ENCODE results near the gene CNTN1.

The CNTN1 gene

DNA sequence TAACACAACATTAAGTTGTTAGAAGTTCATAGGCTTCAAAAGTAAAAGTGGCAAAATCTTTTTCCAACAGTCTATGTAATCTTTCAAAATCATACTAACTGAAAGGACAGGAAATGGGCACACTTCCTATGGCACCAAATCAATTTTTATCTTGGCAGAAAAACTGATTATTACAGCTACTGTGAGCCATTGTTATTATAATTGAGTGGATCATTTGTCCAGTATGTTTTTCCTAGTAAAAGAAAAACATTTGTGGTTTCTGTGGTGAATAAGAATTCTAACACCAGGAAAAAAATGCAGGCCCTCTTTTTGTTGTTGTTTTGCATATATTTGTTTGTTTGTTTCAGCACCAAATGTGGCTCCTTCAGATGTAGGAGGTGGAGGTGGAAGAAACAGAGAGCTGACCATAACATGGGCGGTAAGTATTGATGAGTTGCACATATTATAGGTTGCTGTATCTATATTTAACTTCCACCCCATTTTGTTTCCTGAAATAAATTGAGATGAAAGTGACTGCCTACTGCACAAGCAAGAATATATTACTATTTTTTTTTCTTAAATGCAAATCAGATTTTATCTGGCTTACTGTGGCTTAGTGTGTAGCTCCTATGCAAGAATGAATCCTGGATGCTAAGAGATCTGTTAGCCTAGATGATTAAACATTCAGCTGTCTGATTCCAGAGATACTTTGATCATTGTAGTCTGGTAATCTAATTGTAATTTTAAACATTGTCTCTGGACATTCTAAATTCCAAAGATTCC, 321.8 kb downstream of the CNTN1 start:
- no peak for TF ChIP-seq JUND (IDR thresholded peaks at IDR 0.05; ENCODE audit: low read depth)
- no peak for DNase-seq (ENCODE audit: low read depth in 1 of 2, low spot score in 1 of 2)
- in situ Hi-C loops (cut with HindIII; ENCODE audit: low pct_unique_long_range_greater_than_20kb, low sequenced_read_pairs) = no loop called here

DNA sequence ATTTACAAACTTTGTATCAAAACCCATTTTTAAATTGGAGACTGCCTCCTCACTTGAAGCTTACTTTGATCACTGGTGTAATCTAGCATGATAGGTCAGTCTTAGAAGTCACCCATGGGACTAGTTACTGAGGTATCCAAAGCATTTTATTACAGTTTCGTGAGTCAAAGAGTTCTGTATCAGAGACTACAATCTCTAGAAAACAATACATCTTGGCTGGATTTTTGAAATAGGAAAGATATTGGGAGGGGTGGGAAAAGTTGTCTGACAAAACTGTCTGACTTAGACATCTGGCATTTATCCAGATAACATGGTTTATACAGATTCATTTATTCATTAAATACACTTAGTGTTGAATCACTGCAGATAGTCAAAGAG, 322.4 kb downstream of the CNTN1 start:
- no peak for TF ChIP-seq JUND (IDR thresholded peaks at IDR 0.05; ENCODE audit: low read depth)
- in situ Hi-C loops (cut with HindIII; ENCODE audit: low pct_unique_long_range_greater_than_20kb, low sequenced_read_pairs) = no loop called here
- DNase-seq (ENCODE audit: low read depth in 1 of 2, low spot score in 1 of 2) = no peak

DNA sequence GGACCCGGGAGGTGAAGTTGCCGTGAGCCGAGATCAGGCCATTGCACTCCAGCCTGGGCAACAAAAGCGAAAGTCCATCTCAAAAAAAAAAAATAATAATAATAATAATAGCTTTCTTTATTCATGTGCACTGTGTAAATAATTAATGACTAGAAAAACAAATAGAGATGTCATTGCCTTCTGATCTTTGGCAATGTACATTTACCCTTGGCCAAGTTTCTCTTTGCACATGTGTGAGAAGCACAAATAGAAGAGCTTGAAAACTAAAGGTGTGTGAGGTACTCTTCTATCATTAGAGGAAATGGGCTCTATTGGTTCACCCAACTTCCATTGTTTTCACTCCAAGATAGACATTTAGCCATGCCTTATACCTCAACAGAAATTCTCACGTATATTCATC, 325.8 kb downstream of the CNTN1 start:
- TF ChIP-seq JUND (IDR thresholded peaks at IDR 0.05; ENCODE audit: low read depth) = no peak
- no peak for DNase-seq (ENCODE audit: low read depth in 1 of 2, low spot score in 1 of 2)
- in situ Hi-C loops (cut with HindIII; ENCODE audit: low pct_unique_long_range_greater_than_20kb, low sequenced_read_pairs) = no loop called here

DNA sequence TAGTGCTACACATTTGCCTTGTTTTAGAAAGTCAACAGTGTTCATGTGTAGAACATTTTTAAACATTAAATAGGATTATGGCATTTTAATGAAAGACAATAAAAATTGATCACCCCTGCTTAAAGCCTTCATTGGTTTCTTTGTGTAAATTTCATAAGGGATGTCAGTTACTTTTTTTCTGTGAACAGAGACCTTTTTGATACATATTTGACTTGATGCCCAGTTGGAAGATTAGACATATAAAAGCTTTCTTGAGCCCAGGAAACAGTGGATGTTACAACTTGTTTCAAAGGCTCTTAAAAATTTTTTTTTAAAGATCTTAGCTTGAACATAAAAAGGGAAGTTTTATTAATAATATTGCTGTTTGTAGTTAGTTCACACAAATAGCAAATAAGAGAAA, 327.2 kb downstream of the CNTN1 start:
- no peak for DNase-seq (ENCODE audit: low read depth in 1 of 2, low spot score in 1 of 2)
- no peak for TF ChIP-seq JUND (IDR thresholded peaks at IDR 0.05; ENCODE audit: low read depth)
- in situ Hi-C loops (cut with HindIII; ENCODE audit: low pct_unique_long_range_greater_than_20kb, low sequenced_read_pairs) = no loop called here

DNA sequence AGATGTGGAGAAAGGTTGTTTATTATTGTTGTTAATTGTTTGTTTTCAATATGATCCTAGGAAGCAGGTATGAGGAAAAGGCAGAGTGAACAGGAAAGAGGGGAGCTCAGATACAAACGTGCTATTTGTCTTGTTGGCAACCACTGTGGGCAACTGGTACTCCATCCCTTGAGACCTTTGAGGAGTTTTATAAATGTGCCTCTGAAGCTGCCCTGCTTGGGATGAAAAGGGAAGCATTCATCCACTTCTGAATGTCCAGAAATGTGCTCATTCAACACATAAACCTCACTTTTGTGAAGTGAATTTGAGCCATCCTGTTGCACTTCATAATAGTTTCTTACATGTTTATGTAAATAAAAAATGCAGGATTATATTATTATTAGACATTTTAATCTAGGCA, 331.6 kb downstream of the CNTN1 start:
- TF ChIP-seq JUND (IDR thresholded peaks at IDR 0.05; ENCODE audit: low read depth) = no peak
- in situ Hi-C loops (cut with HindIII; ENCODE audit: low pct_unique_long_range_greater_than_20kb, low sequenced_read_pairs) = no loop called here
- no peak for DNase-seq (ENCODE audit: low read depth in 1 of 2, low spot score in 1 of 2)

DNA sequence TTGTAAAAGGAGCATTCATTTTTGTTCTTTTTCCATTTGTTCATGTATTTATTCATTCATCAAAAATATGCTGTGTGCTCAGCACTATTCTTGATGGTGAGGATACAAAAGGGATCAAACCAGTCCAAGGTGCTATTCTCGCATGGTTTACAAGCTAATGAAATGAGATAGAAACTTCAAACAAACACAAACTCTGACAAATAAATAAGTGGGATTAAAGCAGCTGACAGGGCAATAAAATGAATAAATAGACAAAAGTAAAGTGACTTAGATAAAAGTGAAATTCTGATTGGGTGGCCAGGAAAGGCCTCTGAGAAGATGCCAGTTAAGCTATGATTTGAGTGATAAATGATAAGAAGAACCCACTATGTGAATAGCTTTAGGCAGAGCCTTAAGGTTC, 333.9 kb downstream of the CNTN1 start:
- TF ChIP-seq JUND (IDR thresholded peaks at IDR 0.05; ENCODE audit: low read depth) = no peak
- no peak for DNase-seq (ENCODE audit: low read depth in 1 of 2, low spot score in 1 of 2)
- in situ Hi-C loops (cut with HindIII; ENCODE audit: low pct_unique_long_range_greater_than_20kb, low sequenced_read_pairs) = no loop called here

DNA sequence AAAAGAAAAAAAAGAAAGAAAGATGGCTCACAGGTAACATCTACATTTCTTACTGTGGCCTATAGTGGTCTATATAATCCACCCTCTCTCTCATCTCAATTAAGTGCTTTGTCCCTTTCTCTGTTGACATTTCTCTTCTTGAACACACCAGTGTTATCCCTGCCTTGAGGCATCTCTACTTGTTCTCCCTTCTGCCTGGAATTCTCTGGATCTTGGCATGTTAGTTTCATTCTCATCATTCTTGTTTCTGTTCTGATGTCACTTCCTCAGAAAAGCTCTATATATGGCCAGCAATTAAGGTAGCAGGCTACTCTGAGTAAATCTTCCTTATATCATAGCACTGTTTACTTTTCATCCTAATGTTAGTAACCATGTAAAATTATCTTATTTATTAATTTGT, 340.1 kb downstream of the CNTN1 start:
- no peak for TF ChIP-seq JUND (IDR thresholded peaks at IDR 0.05; ENCODE audit: low read depth)
- in situ Hi-C loops (cut with HindIII; ENCODE audit: low pct_unique_long_range_greater_than_20kb, low sequenced_read_pairs) = no loop called here
- no peak for DNase-seq (ENCODE audit: low read depth in 1 of 2, low spot score in 1 of 2)

DNA sequence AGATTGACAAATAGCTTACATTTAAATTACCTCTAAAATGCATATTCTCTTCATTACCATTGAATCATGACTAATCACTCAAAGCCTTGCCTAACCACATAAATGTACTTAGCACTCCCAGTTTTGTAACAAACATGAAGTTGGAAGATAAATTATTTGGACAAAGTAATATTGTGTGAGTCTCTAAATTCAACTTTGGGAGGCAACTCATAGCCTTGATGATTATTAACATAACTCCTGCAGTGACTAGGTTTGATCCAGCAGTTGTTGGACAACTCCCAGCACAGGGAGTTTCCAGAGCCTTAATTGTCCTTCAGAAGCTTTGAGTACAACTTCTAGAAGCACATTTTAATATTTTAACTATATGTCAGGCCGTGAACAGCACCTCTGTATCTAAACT, 342.4 kb downstream of the CNTN1 start:
- in situ Hi-C loops (cut with HindIII; ENCODE audit: low pct_unique_long_range_greater_than_20kb, low sequenced_read_pairs) = no loop called here
- TF ChIP-seq JUND (IDR thresholded peaks at IDR 0.05; ENCODE audit: low read depth) = no peak
- no peak for DNase-seq (ENCODE audit: low read depth in 1 of 2, low spot score in 1 of 2)

DNA sequence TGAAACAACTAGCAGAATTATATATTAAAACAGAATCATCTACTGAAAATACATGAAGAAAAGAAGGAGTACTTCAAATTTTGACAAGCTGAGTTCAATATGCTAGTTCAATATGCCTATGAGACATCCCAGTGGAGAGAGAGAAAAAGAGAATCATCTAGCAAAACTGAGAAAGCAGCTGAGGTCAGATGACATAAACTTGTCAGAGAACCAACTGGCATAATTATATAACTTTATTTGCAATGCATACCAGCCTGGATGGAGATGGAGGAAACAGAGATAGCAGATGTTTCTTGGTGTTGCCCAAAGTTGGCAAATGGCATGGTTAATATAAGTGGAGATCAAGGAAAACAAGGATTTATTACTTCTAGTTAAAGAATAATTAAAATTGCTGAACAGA, 347.2 kb downstream of the CNTN1 start:
- TF ChIP-seq JUND (IDR thresholded peaks at IDR 0.05; ENCODE audit: low read depth) = no peak
- in situ Hi-C loops (cut with HindIII; ENCODE audit: low pct_unique_long_range_greater_than_20kb, low sequenced_read_pairs) = no loop called here
- DNase-seq (ENCODE audit: low read depth in 1 of 2, low spot score in 1 of 2) = no peak

DNA sequence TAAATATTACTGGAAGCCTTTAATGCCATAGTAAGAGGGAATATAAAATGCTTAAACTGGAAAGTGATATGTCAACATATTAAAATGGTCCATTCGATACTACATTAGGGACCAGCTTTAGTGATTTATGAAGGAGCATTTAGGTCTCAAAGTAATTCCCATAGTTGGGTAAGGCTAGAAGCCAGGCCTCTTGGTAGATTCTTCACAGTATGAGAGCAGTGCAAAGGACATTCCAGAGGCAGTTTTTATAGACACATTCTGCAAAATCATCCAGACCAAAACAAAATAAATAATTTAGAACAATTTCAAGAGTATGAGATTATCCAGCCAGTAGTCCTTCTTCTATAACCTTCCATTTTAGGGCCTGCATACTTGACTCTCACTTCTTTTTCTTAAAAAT, 353.3 kb downstream of the CNTN1 start:
- in situ Hi-C loops (cut with HindIII; ENCODE audit: low pct_unique_long_range_greater_than_20kb, low sequenced_read_pairs) = no loop called here
- no peak for DNase-seq (ENCODE audit: low read depth in 1 of 2, low spot score in 1 of 2)
- no peak for TF ChIP-seq JUND (IDR thresholded peaks at IDR 0.05; ENCODE audit: low read depth)

DNA sequence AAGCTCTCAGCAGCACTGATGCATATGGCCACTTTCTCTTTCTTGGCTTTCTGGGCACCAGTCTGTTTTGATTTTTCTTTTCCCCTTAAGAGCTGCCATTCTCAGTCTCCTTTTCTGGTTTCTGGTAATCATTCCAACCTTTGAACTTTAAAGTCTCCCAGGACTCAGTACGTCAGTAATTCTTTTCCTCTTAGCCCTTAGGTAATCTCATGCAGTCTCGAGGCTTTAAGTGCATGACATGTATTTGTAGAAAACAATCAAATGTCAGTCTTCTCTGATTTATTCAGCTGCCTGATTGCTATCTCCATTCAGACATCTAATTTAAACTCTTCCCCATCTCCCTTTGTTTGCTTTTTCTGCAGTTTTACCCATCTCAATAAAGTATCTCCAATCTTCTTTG, 356.8 kb downstream of the CNTN1 start:
- in situ Hi-C loops (cut with HindIII; ENCODE audit: low pct_unique_long_range_greater_than_20kb, low sequenced_read_pairs) = no loop called here
- no peak for TF ChIP-seq JUND (IDR thresholded peaks at IDR 0.05; ENCODE audit: low read depth)
- DNase-seq (ENCODE audit: low read depth in 1 of 2, low spot score in 1 of 2) = no peak

DNA sequence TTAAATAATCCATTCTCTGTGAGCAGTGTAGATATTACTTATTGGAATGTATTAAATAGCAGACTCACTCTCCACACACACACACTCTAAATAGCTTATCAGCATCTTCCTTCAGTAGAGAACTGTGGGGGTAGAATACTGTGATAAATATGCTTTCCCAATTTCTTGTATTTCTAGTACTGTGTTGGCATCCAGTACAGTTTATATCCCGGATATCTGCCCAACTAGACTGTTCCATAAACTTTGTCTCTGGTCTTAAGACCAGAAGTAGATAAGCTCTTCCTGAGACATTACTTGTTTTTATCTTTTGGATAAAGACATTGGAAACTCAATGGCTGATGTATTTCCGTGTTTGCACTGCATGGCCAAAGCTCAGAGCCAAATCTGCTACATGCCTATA, 359.7 kb downstream of the CNTN1 start:
- no peak for TF ChIP-seq JUND (IDR thresholded peaks at IDR 0.05; ENCODE audit: low read depth)
- no peak for DNase-seq (ENCODE audit: low read depth in 1 of 2, low spot score in 1 of 2)
- in situ Hi-C loops (cut with HindIII; ENCODE audit: low pct_unique_long_range_greater_than_20kb, low sequenced_read_pairs) = no loop called here

DNA sequence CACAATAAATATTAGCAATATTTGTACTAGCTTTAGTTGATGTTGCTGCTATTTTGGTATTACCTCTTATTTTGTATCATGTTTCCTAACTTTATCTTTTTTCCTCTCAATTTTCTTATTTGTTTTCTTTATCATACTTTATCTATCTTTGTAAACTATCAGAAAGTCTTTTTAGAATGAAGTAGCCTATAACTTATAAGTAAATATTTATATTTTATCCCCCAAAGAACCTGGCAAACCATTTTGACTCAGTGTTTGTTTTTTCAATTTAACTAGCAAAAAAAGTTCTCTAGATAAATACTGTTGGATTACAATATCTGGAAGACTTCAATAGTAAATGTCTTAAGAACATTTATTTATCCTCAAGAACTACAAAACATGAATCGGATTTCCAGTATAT, 360.2 kb downstream of the CNTN1 start:
- no peak for TF ChIP-seq JUND (IDR thresholded peaks at IDR 0.05; ENCODE audit: low read depth)
- in situ Hi-C loops (cut with HindIII; ENCODE audit: low pct_unique_long_range_greater_than_20kb, low sequenced_read_pairs) = no loop called here
- no peak for DNase-seq (ENCODE audit: low read depth in 1 of 2, low spot score in 1 of 2)

DNA sequence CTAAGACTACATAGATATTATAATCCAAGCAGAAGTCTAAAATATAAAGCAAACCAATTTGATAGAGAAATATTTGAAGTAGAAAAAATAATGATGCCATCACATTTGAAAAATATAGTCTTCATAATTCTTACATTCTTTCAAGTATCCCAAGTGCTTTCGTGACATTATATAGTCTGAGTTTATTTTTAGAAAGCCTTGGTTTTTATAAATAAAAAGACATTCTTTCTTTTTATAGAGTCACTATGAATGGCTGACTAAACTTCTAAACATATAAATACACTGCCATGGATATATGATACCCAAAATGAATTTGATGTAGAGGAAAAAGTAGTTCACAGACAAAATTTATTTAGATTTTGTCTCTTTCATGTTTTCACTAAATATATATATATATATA, 360.8 kb downstream of the CNTN1 start:
- in situ Hi-C loops (cut with HindIII; ENCODE audit: low pct_unique_long_range_greater_than_20kb, low sequenced_read_pairs) = no loop called here
- DNase-seq (ENCODE audit: low read depth in 1 of 2, low spot score in 1 of 2) = no peak
- no peak for TF ChIP-seq JUND (IDR thresholded peaks at IDR 0.05; ENCODE audit: low read depth)

Data from T47D (cell line).